ENCODE measurements around the gene CCDC187.

DNA sequence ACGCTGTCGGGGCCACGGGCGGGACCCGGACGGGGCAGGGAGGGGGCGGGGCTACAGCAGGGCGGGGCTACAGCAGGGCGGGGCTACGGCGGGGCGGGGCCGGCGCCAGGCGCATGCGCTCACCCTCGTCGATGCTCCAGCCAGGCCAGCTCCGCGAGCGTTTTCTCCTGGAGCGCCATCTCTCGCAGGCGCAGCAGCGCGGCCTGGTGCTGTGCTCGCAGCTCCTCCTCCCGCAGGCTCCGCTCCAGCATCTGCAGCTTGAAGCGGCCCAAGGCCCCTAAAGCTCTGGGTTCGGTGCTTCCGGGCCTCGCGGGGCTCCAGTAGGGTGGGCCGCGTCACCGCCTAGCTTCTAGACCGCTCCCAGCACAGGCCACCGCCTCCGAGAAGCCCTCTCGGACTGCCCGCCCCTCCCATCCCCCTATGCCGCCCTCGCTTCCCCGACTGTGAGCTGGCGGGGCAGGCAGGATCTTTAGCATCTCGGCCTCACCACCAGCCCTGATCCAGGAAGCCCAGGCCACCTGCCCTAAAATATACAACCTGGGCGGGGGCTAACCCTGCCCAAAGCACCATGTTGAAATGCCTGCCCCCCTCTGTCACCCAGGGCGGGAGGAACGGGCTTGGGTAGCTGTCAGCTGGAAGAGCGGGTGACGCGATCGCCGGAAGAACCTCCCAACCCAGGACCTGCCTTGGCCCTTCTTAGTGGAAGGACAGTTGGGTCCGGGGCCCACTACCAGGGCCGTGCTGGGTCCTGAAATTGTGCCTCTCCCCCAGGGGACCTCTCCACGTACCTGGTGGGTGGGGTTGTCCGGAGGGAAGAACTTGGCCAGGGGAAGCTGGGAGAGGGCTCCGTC, 36.4 kb downstream of the CCDC187 start:
- TF ChIP-seq, protein P1, sequence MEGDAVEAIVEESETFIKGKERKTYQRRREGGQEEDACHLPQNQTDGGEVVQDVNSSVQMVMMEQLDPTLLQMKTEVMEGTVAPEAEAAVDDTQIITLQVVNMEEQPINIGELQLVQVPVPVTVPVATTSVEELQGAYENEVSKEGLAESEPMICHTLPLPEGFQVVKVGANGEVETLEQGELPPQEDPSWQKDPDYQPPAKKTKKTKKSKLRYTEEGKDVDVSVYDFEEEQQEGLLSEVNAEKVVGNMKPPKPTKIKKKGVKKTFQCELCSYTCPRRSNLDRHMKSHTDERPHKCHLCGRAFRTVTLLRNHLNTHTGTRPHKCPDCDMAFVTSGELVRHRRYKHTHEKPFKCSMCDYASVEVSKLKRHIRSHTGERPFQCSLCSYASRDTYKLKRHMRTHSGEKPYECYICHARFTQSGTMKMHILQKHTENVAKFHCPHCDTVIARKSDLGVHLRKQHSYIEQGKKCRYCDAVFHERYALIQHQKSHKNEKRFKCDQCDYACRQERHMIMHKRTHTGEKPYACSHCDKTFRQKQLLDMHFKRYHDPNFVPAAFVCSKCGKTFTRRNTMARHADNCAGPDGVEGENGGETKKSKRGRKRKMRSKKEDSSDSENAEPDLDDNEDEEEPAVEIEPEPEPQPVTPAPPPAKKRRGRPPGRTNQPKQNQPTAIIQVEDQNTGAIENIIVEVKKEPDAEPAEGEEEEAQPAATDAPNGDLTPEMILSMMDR (IDR thresholded peaks at IDR 0.05; ENCODE audit: poor library complexity, severe bottlenecking) = peak; percentile 31
- no peak for TF ChIP-seq EP300 (conservative IDR thresholded peaks at IDR 0.05; ENCODE audit: poor library complexity, severe bottlenecking)

Data from neural cell (in vitro differentiated cells).